IMR-90 (cell line): ENCODE results near the gene NPAS3. TPM values are rescaled to one million over a fixed set of nuclear protein-coding genes. Genes with fewer than 3 reads are reported as not detected.

ENCODE experiments used
- ATAC-seq: fragments of 200-7000 bp; cut with Tn5 transposase; 2 replicates; pipeline ENCODE4 v1.9.1; 2020; ENCODE audit warnings: low read depth, mild to moderate bottlenecking, moderate library complexity
- BruUV-seq: library from RNA; stranded (reverse); fragments of 400-500 nt; replicated peaks from 2 replicates; lab custom pipeline; 2021; lab: Mats Ljungman, UMichigan
- CTCF ChIA-PET: fragments of 300-600 bp; formaldehyde crosslinking; extraction: SDS; loops from one replicate; lab custom pipeline; 2021; ENCODE audit warnings: antibody characterized with exemption; lab: Yijun Ruan, JAX
- POLR2A ChIA-PET: fragments of 300-600 bp; sonication (Branson Sonifier 250); formaldehyde crosslinking; loops from one replicate; lab custom pipeline; 2022; ENCODE audit warnings: antibody characterized with exemption; ENCODE audit not compliant: unreplicated experiment; lab: Charles Lee
- DNase-seq: peaks from one replicate; pipeline ENCODE4 v3.0.0; 2013
- H2AFZ ChIP-seq: replicated peaks from 2 replicates; pipeline ENCODE3; 2013; ENCODE audit warnings: low read length, mild to moderate bottlenecking; ENCODE audit not compliant: poor library complexity
- H2AK5ac ChIP-seq: 2 replicates; pipeline ENCODE4 v1.6.1; 2013; ENCODE audit warnings: low read depth, low read length, inconsistent platforms
- H2AK9ac ChIP-seq: replicated peaks from 2 replicates; pipeline ENCODE3; 2013; ENCODE audit warnings: mild to moderate bottlenecking, low read depth, low read length, moderate library complexity; ENCODE audit not compliant: poor library complexity
- H2BK120ac ChIP-seq: 2 replicates; pipeline ENCODE4 v1.6.1; 2013; ENCODE audit warnings: low read depth, low read length, inconsistent platforms
- H2BK15ac ChIP-seq: 3 replicates; pipeline ENCODE4 v1.6.1; 2013; ENCODE audit warnings: low read depth, low read length, inconsistent platforms
- H2BK20ac ChIP-seq: 2 replicates; pipeline ENCODE4 v1.6.1; 2013; ENCODE audit warnings: low read depth, mild to moderate bottlenecking, inconsistent platforms, low read length, moderate library complexity
- H2BK5ac ChIP-seq: 2 replicates; pipeline ENCODE4 v1.6.1; 2013; ENCODE audit warnings: mild to moderate bottlenecking, low read depth, low read length, inconsistent platforms; ENCODE audit not compliant: poor library complexity, severe bottlenecking
- H3K14ac ChIP-seq: replicated peaks from 2 replicates; pipeline ENCODE4 v1.6.1; 2013; ENCODE audit warnings: low read depth, low read length, inconsistent platforms
- H3K18ac ChIP-seq: 2 replicates; pipeline ENCODE4 v1.6.1; 2013; ENCODE audit warnings: low read depth, low read length, control low read depth
- H3K23ac ChIP-seq: 2 replicates; pipeline ENCODE4 v1.6.1; 2013; ENCODE audit warnings: low read depth, low read length, inconsistent platforms
- H3K27ac ChIP-seq: 2 replicates; pipeline ENCODE4 v1.5.1; 2013; ENCODE audit warnings: mild to moderate bottlenecking, control low read depth, low read length; ENCODE audit not compliant: insufficient read depth
- H3K27me3 ChIP-seq: 2 replicates; pipeline ENCODE4 v1.6.1; 2013; ENCODE audit warnings: low read length; ENCODE audit not compliant: control insufficient read depth, insufficient read depth
- H3K36me3 ChIP-seq: 2 replicates; pipeline ENCODE4 v1.6.1; 2013; ENCODE audit warnings: low read length, mixed read lengths; ENCODE audit not compliant: control insufficient read depth, insufficient read depth
- H3K4ac ChIP-seq: 2 replicates; pipeline ENCODE4 v1.6.1; 2013; ENCODE audit warnings: low read depth, low read length, inconsistent platforms
- H3K4me1 ChIP-seq: 2 replicates; pipeline ENCODE4 v1.6.1; 2013; ENCODE audit warnings: low read length, mixed read lengths; ENCODE audit not compliant: control insufficient read depth, insufficient read depth
- H3K4me2 ChIP-seq: 2 replicates; pipeline ENCODE4 v1.6.1; 2013; ENCODE audit warnings: low read depth, mild to moderate bottlenecking, control low read depth, low read length, moderate library complexity
- H3K4me3 ChIP-seq: 2 replicates; pipeline ENCODE4 v1.5.1; 2013; ENCODE audit warnings: low read depth, mild to moderate bottlenecking, control low read depth, low read length, moderate library complexity; ENCODE audit not compliant: insufficient read depth
- H3K56ac ChIP-seq: 2 replicates; pipeline ENCODE4 v1.6.1; 2013; ENCODE audit warnings: low read length, inconsistent platforms; ENCODE audit not compliant: insufficient read depth; ENCODE audit errors: extremely low read depth
- H3K79me1 ChIP-seq, 2 experiments: 2 replicates each; pipeline ENCODE4 v1.6.1; 2013; ENCODE audit warnings: low read length in 2 of 2, inconsistent platforms in 1 of 2, low read depth in 1 of 2
- H3K9ac ChIP-seq: 2 replicates; pipeline ENCODE4 v1.6.1; 2013; ENCODE audit warnings: low read depth, low read length, control low read depth
- H3K9me1 ChIP-seq: 2 replicates; pipeline ENCODE4 v1.6.1; 2013; ENCODE audit warnings: low read length, inconsistent platforms; ENCODE audit not compliant: insufficient read depth
- H3K9me3 ChIP-seq: 2 replicates; pipeline ENCODE4 v1.6.1; 2013; ENCODE audit warnings: low read length; ENCODE audit not compliant: control insufficient read depth, insufficient read depth
- H4K20me1 ChIP-seq: 2 replicates; pipeline ENCODE4 v1.6.1; 2013; ENCODE audit warnings: low read length, inconsistent platforms; ENCODE audit not compliant: insufficient read depth
- H4K5ac ChIP-seq: 2 replicates; pipeline ENCODE4 v1.6.1; 2013; ENCODE audit warnings: mild to moderate bottlenecking, low read depth, low read length, control low read depth
- H4K8ac ChIP-seq, 2 experiments: 2 replicates each; pipeline ENCODE4 v1.6.1; 2013; ENCODE audit warnings: low read depth in 2 of 2, low read length in 2 of 2, control low read depth in 1 of 2, inconsistent platforms in 1 of 2
- H4K91ac ChIP-seq: 2 replicates; pipeline ENCODE4 v1.6.1; 2013; ENCODE audit warnings: low read depth, low read length, inconsistent platforms; ENCODE audit not compliant: insufficient read depth
- CHD1 ChIP-seq: IDR thresholded peaks from 2 replicates; pipeline ENCODE4 v1.6.1; 2012; ENCODE audit warnings: low read depth, low read length, improper control_type of control experiment
- FOS ChIP-seq: fragments of 150-350 bp; IDR thresholded peaks from 2 replicates; pipeline ENCODE4 v1.6.1; 2016; ENCODE audit warnings: low read depth, low read length
- MAZ ChIP-seq: IDR thresholded peaks from 2 replicates; pipeline ENCODE4 v1.6.1; 2012; ENCODE audit warnings: low read depth, mild to moderate bottlenecking, low read length, improper control_type of control experiment, moderate library complexity, borderline replicate concordance
- MXI1 ChIP-seq: IDR thresholded peaks from 2 replicates; pipeline ENCODE4 v1.6.1; 2012; ENCODE audit warnings: low read depth, mild to moderate bottlenecking, low read length, moderate library complexity, borderline replicate concordance
- RAD21 ChIP-seq: IDR thresholded peaks from 2 replicates; pipeline ENCODE4 v1.6.1; 2012; ENCODE audit warnings: low read length, improper control_type of control experiment
- RCOR1 ChIP-seq: IDR thresholded peaks from 2 replicates; pipeline ENCODE4 v1.6.1; 2012; ENCODE audit warnings: mild to moderate bottlenecking, low read length, improper control_type of control experiment; ENCODE audit not compliant: insufficient replicate concordance
- SMC3 ChIP-seq: fragments of 150-350 bp; IDR thresholded peaks from 2 replicates; pipeline ENCODE4 v1.6.1; 2016; ENCODE audit warnings: low read depth, mild to moderate bottlenecking, antibody characterized with exemption, low read length, moderate library complexity
- WGBS, 2 experiments: methylation state at CpG; one replicate each; pipeline versions ENCODE4 v1.1.5 to v1.1.7; 2013; ENCODE audit warnings: missing lambda C conversion rate in 2 of 2; ENCODE audit not compliant: insufficient read length in 1 of 2; ENCODE audit errors: extremely low coverage in 2 of 2; 5-methylcytosine and 5-hydroxymethylcytosine counted together
- dilution Hi-C: fragments of 300-500 bp; cut with HindIII; formaldehyde crosslinking; loops from one replicate; pipeline ENCODE4 v1.14.3; 2018; ENCODE audit warnings: low sequenced_read_pairs; ENCODE audit not compliant: unreplicated experiment
- in situ Hi-C: fragments of 300-500 bp; cut with MboI; formaldehyde crosslinking; loops from 3 replicates; pipeline ENCODE4 v1.14.3; 2019; ENCODE audit warnings: low sequenced_read_pairs, inconsistent platforms, mixed read lengths
- intact Hi-C: fragments of 100-400 bp; cut with micrococcal nuclease; formaldehyde crosslinking; loops from 2 replicates; pipeline ENCODE4 v1.10.0; 2022
- polyA plus RNA-seq, 3 experiments: library from polyadenylated mRNA; depleted of rRNA; stranded (reverse); fragments of >200 nt; gene quantifications; 2 replicates each; pipeline ENCODE4 v1.2.3, GENCODE V29; 2012; ENCODE audit warnings: low replicate concordance in 1 of 3
- total RNA-seq: library from RNA; depleted of rRNA; stranded (reverse); fragments of >200 nt; gene quantifications from 2 replicates; pipeline ENCODE4 v1.2.3, GENCODE V29; 2012
- TF ChIP-seq, protein P1 (sequence below): fragments of 150-350 bp; IDR thresholded peaks from 2 replicates; pipeline ENCODE4 v1.6.1; 2017; ENCODE audit warnings: mild to moderate bottlenecking, antibody characterized with exemption, low read length, low read depth
- TF ChIP-seq, protein P2 (sequence below): conservative IDR thresholded peaks from 2 replicates; pipeline ENCODE4 v1.5.1; 2012; ENCODE audit warnings: mild to moderate bottlenecking, low read depth, low read length, improper control_type of control experiment

NPAS3 gene
- total and polyA plus RNA-seq, 2 of the 4 experiments (the other 2 are of a cell fraction), result not detected

DNA sequence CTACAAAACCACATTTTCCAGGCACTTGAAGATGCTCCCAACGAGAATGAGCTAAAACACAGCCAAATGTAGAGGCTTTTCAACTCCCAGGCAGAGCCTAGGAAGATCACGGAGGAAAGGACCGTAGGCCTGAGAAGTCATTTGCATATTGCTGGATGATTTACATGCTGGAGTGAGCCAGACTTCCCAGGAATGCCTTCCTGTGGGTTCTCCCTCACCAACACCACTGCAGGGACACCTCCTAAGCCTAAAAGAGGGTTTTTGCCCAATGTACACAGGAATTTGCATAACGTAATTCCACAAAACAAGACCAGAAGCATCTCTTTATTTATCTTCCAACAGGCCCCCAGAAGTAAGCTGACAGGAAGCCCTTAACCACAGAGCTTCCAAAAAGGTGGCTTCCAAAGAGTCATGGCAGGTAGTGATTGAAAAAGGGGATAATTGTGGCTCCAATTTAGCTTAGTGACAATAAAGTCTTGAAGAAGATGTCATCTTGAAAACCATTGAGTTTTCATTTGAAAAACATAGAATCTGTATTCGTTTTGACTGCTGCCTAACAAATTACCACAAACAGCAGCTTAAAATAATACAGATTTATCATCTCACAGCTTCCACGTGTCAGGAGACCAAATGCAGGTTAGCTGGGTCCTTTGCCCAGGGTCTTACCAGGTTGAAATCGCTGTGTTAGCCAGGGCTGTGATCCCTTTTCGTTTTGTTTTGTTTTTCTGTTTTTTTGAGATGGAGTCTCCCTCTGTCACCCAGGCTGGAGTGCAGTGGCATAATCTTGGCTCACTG lies 896.0 kb downstream of the NPAS3 start:
- H3K27ac ChIP-seq, result no peak overlapping the region
- no peak overlapping the region for H2BK20ac ChIP-seq
- H2BK5ac ChIP-seq, result no peak overlapping the region
- H2AFZ ChIP-seq, result no peak overlapping the region
- H3K36me3 ChIP-seq, result no peaks in the 10 kb centered on the region
- in situ Hi-C loops (loop anchor here (5.0 kb wide), 2 partner anchors 253 to 488 kb away; no protein-coding TSS in a partner anchor), dilution Hi-C loops (no loop called here), intact Hi-C loops (no loop called here)
- H4K91ac ChIP-seq, result no peak overlapping the region
- BruUV-seq, result no TSS peak
- H3K4me1 ChIP-seq, result no peaks in the 10 kb centered on the region
- H4K20me1 ChIP-seq, result no peaks in the 10 kb centered on the region
- no peaks in the 10 kb centered on the region for H3K9me3 ChIP-seq
- H3K23ac ChIP-seq, result no peak overlapping the region
- H3K9me1 ChIP-seq, result no peaks in the 10 kb centered on the region
- no peak overlapping the region for H3K4ac ChIP-seq
- no peak overlapping the region for H2AK9ac ChIP-seq
- H3K4me2 ChIP-seq, result no peak overlapping the region
- H3K56ac ChIP-seq, result no peak overlapping the region
- TF ChIP-seq, protein P1, sequence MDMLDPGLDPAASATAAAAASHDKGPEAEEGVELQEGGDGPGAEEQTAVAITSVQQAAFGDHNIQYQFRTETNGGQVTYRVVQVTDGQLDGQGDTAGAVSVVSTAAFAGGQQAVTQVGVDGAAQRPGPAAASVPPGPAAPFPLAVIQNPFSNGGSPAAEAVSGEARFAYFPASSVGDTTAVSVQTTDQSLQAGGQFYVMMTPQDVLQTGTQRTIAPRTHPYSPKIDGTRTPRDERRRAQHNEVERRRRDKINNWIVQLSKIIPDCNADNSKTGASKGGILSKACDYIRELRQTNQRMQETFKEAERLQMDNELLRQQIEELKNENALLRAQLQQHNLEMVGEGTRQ, result no peak
- TF ChIP-seq RAD21, result no peak
- TF ChIP-seq FOS, result no peak
- TF ChIP-seq, protein P2, sequence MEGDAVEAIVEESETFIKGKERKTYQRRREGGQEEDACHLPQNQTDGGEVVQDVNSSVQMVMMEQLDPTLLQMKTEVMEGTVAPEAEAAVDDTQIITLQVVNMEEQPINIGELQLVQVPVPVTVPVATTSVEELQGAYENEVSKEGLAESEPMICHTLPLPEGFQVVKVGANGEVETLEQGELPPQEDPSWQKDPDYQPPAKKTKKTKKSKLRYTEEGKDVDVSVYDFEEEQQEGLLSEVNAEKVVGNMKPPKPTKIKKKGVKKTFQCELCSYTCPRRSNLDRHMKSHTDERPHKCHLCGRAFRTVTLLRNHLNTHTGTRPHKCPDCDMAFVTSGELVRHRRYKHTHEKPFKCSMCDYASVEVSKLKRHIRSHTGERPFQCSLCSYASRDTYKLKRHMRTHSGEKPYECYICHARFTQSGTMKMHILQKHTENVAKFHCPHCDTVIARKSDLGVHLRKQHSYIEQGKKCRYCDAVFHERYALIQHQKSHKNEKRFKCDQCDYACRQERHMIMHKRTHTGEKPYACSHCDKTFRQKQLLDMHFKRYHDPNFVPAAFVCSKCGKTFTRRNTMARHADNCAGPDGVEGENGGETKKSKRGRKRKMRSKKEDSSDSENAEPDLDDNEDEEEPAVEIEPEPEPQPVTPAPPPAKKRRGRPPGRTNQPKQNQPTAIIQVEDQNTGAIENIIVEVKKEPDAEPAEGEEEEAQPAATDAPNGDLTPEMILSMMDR, result no peak
- TF ChIP-seq MAZ, result no peak
- no peak for TF ChIP-seq RCOR1
- TF ChIP-seq CHD1, result no peak
- TF ChIP-seq MXI1, result no peak
- no peak for TF ChIP-seq SMC3
- WGBS, 2 experiments, result no CpG with 5 or more reads among the region's 8 CpGs
- H3K4me3 ChIP-seq, result no peak overlapping the region
- no peak overlapping the region for H3K18ac ChIP-seq
- no peak overlapping the region for H2AK5ac ChIP-seq
- H3K79me1 ChIP-seq, result no peaks in the 10 kb centered on the region
- no peak overlapping the region for H4K8ac ChIP-seq
- no peaks in the 10 kb centered on the region for H3K27me3 ChIP-seq
- no peak overlapping the region for H3K14ac ChIP-seq
- DNase-seq (no peak), ATAC-seq (no peak)
- no peak overlapping the region for H2BK15ac ChIP-seq
- H4K5ac ChIP-seq, result no peak overlapping the region
- POLR2A ChIA-PET, result no interaction called here
- H3K9ac ChIP-seq, result no peak overlapping the region
- CTCF ChIA-PET, result no interaction called here
- no peak overlapping the region for H2BK120ac ChIP-seq
